Measurements from ENCODE around the gene CC2D2A.

CC2D2A gene

GRCh38 chr4:15443371-15444160, 26.1 kb upstream of the CC2D2A start:
- no peak overlapping the region for H3K4me3 ChIP-seq (ENCODE audit: low read length)
- no peaks in the 10 kb centered on the region for H3K4me1 ChIP-seq (ENCODE audit: control insufficient read depth, insufficient read depth, low read length)
- H3K27me3 ChIP-seq (ENCODE audit: control insufficient read depth, insufficient read depth, low read length): no peaks in the 10 kb centered on the region
- H3K9ac ChIP-seq (ENCODE audit: low read depth, low read length): no peak overlapping the region
- no peaks in the 10 kb centered on the region for H3K36me3 ChIP-seq (ENCODE audit: insufficient read depth, low read length)
- H3K4me2 ChIP-seq (ENCODE audit: low read length): no peak overlapping the region
- no peaks in the 10 kb centered on the region for H3K9me3 ChIP-seq (replicated peaks; ENCODE audit: low read length)

GRCh38 chr4:15444276-15444675, 25.4 kb upstream of the CC2D2A start:
- Histone ChIP-seq H3K4me1 (ENCODE audit: control insufficient read depth, insufficient read depth, low read length) (no peaks in the 10 kb centered on the region), H3K27me3 (ENCODE audit: control insufficient read depth, insufficient read depth, low read length) (no peaks in the 10 kb centered on the region), H3K4me2 (ENCODE audit: low read length) (no peak overlapping the region), H3K4me3 (ENCODE audit: low read length) (no peak overlapping the region), H3K9ac (ENCODE audit: low read depth, low read length) (no peak overlapping the region), H3K36me3 (ENCODE audit: insufficient read depth, low read length) (no peaks in the 10 kb centered on the region), H3K9me3 (replicated peaks; ENCODE audit: low read length) (no peaks in the 10 kb centered on the region)

DNA sequence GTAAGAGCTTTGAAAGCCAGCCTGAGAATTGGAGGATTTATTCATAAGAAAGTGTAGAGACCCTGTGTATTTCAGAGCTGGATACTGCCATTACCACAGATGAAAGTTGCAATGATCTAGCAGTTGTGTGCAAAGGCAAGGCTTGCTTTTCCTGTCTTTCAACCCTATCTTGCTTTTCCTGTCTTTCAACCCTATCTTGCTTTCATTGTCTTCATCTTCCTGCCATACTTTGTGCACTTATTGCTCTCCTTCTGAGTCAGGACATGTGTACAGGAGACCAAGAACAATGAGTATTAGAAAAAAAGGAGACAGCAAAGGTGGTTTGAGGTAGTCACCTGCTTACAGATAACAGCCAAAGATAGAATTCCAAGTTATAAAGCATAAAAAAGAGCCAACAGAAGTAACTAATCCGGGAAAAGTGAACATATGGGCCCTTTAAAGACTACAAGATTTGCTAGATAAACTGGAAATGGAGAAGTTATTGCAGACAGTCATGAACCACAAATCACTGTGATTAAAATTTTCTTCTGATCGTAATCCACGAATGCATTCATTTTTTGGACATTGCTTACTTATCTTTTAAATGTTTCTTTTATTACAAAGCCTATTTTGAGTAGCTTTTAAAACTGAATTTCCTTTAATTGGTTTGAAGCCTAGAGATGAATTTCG, 24.7 kb upstream of the CC2D2A start:
- Histone ChIP-seq H3K36me3 (ENCODE audit: insufficient read depth, low read length) (no peaks in the 10 kb centered on the region), H3K9me3 (replicated peaks; ENCODE audit: low read length) (no peaks in the 10 kb centered on the region), H3K4me3 (ENCODE audit: low read length) (no peak overlapping the region), H3K4me2 (ENCODE audit: low read length) (no peak overlapping the region), H3K27me3 (ENCODE audit: control insufficient read depth, insufficient read depth, low read length) (no peaks in the 10 kb centered on the region), H3K4me1 (ENCODE audit: control insufficient read depth, insufficient read depth, low read length) (no peaks in the 10 kb centered on the region), H3K9ac (ENCODE audit: low read depth, low read length) (no peak overlapping the region)

DNA sequence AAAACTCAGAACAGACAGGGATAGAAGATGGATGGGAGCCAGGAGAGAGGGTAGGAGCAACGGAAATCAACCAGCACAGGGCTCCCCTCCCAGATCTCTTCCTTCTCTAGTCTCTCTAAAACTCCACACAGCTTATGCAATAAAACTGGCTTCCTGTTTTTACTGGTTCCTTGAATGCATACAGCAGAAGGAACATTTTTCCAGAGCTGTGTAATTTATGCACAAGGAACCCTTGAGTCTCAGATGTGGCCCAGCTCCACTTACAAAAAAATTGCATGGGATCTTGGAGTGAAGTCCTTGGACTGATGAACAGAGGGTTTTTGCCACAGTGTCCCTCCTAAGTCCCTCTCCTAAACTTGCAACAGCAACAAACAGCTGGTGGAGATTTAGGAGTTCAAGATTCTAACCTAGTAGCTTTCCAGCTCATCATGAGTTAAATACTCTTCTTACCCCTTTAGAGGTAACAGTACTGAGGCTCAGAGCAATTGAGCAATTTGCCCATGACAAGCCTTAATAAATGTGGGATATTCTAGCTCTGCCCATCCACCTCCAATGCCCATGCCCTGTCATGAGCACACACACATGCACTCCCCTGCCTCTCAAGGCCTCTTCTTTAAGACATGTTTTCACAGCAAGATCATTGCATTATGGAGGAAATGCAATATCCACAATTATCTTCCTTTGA, 18.4 kb upstream of the CC2D2A start:
- peak overlapping the region; percentile 20 for H3K9ac ChIP-seq (ENCODE audit: low read depth, low read length)
- peak overlapping the region; percentile 4 for H3K4me3 ChIP-seq (ENCODE audit: low read length)
- no peaks in the 10 kb centered on the region for H3K9me3 ChIP-seq (replicated peaks; ENCODE audit: low read length)
- peak overlapping the region; percentile 56 for H3K4me2 ChIP-seq (ENCODE audit: low read length)
- peaks cover 35% of the 10 kb centered on the region for H3K4me1 ChIP-seq (ENCODE audit: control insufficient read depth, insufficient read depth, low read length)
- H3K36me3 ChIP-seq (ENCODE audit: insufficient read depth, low read length): no peaks in the 10 kb centered on the region
- no peaks in the 10 kb centered on the region for H3K27me3 ChIP-seq (ENCODE audit: control insufficient read depth, insufficient read depth, low read length)

DNA sequence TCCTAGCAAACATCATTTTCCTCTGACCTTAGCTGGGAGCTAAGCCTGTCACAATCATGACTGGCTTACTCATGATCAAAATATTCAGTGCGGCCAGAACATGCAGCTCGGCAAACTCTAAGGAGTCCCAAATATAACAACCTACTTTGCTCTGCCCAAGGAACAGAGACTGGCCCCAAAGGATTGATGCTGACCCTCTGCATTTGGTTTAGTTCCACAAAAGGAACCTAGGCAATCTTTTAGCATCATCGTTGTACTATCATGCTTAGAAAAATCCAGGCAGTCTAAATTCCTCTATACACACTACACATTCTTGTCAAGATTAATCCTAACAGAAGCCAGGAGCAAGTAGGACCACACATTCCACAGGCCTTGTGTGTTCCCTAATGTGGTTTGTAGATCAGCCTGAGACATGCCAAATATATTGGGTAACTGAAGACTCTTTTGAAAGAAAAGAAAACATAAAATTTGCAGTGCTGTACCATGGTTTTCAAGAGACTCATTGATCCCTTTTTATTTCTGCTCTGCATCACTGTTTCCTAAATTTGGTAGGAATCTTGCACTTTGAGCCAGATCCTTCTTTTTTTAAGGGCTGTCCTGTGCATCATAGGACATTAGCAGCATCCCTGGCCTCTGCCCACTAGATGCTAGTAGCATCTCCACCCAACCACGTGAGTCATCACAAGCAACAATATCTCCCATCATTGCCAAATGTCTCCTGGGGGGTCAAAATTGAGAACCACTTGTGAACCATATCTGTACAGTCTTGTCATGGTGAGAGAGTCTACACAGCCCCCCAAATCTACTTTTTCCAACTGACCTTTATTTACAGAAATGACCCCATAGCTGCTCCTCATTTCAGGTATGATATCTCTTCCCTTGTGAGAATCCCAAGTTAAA, 17.6 kb upstream of the CC2D2A start:
- Histone ChIP-seq H3K9ac (ENCODE audit: low read depth, low read length) (peak overlapping the region; percentile 20), H3K4me3 (ENCODE audit: low read length) (peak overlapping the region; percentile 4), H3K4me1 (ENCODE audit: control insufficient read depth, insufficient read depth, low read length) (peaks cover 35% of the 10 kb centered on the region), H3K4me2 (ENCODE audit: low read length) (peak overlapping the region; percentile 56), H3K36me3 (ENCODE audit: insufficient read depth, low read length) (no peaks in the 10 kb centered on the region), H3K27me3 (ENCODE audit: control insufficient read depth, insufficient read depth, low read length) (no peaks in the 10 kb centered on the region), H3K9me3 (replicated peaks; ENCODE audit: low read length) (no peaks in the 10 kb centered on the region)

- Histone ChIP-seq H3K4me1 (ENCODE audit: control insufficient read depth, insufficient read depth, low read length) (peaks cover 35% of the 10 kb centered on the region), H3K36me3 (ENCODE audit: insufficient read depth, low read length) (no peaks in the 10 kb centered on the region), H3K4me3 (ENCODE audit: low read length) (no peak overlapping the region)
These were observed 14.4 kb upstream of the CC2D2A start for GRCh38 chr4:15455290-15455689.

DNA sequence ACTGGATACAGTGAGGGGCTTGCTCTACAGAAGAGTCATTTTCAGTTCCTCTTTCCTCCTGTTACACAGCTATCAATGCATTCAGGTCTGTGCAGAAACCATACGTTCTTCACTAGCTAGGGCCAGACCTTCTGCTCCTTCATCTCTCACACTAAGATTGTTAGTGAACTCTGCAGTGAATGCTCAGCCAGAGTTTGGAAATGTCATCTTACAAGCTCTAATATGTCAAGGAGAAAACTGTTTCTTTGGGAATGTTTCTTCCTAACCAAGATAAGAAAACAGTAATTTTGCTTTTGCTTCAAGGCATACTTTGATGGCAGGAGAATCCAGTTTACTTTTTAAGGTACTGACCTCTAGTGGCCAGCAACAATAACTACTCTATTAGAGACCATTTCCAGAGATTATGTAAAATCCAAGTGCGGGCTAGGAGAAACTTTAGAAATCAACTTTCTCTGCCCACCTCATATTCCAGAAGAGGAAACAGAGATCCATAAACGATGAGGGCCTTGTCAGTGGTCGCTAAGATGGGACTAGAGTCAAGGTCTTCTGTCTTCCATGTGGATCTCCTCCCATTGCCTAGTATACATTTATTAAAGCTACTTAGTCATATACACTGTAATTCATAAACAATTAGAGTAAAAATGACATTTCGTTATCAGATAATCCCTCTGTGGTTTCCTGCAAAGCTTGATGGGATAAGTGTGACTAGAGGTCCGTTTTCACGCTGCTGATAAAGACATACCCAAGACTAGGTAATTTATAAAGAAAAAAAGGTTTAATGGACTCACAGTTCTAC, 12.1 kb upstream of the CC2D2A start:
- peaks cover 14% of the 10 kb centered on the region for H3K27me3 ChIP-seq (ENCODE audit: control insufficient read depth, insufficient read depth, low read length)
- no peak overlapping the region for H3K4me2 ChIP-seq (ENCODE audit: low read length)
- H3K4me1 ChIP-seq (ENCODE audit: control insufficient read depth, insufficient read depth, low read length): peaks cover 14% of the 10 kb centered on the region
- H3K36me3 ChIP-seq (ENCODE audit: insufficient read depth, low read length): no peaks in the 10 kb centered on the region
- no peak overlapping the region for H3K4me3 ChIP-seq (ENCODE audit: low read length)
- H3K9me3 ChIP-seq (replicated peaks; ENCODE audit: low read length): no peaks in the 10 kb centered on the region
- no peak overlapping the region for H3K9ac ChIP-seq (ENCODE audit: low read depth, low read length)

More at GRCh38 chr4:15455290-15455689, 14.4 kb upstream of the CC2D2A start:
- no peak overlapping the region for H3K4me2 ChIP-seq (ENCODE audit: low read length)
- H3K27me3 ChIP-seq (ENCODE audit: control insufficient read depth, insufficient read depth, low read length): peaks cover 6% of the 10 kb centered on the region
- no peak overlapping the region for H3K9ac ChIP-seq (ENCODE audit: low read depth, low read length)
- no peaks in the 10 kb centered on the region for H3K9me3 ChIP-seq (replicated peaks; ENCODE audit: low read length)

DNA sequence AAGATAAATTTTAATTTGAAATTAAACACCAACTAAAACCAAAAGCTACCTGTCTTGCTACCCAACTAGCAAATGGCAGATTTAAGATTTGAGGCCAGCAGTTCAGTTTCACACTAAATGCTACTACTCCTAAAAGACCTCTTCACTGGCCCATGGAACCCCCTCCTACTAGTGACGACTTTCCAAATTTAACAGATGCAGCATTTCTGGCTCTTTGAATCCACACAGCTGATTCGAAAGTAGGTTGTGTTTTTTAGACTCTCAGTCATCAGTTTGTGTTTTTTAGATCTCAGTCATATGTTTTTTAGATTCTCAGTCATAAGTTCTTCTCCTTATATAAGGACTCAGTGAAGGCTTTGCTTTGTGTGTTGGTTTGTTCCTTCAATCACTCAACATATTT, 11.1 kb upstream of the CC2D2A start:
- no peak overlapping the region for H3K4me3 ChIP-seq (ENCODE audit: low read length)
- H3K9ac ChIP-seq (ENCODE audit: low read depth, low read length): no peak overlapping the region
- no peaks in the 10 kb centered on the region for H3K9me3 ChIP-seq (replicated peaks; ENCODE audit: low read length)
- no peak overlapping the region for H3K4me2 ChIP-seq (ENCODE audit: low read length)
- H3K36me3 ChIP-seq (ENCODE audit: insufficient read depth, low read length): no peaks in the 10 kb centered on the region
- H3K27me3 ChIP-seq (ENCODE audit: control insufficient read depth, insufficient read depth, low read length): peaks cover 14% of the 10 kb centered on the region
- H3K4me1 ChIP-seq (ENCODE audit: control insufficient read depth, insufficient read depth, low read length): peaks cover 10% of the 10 kb centered on the region

DNA sequence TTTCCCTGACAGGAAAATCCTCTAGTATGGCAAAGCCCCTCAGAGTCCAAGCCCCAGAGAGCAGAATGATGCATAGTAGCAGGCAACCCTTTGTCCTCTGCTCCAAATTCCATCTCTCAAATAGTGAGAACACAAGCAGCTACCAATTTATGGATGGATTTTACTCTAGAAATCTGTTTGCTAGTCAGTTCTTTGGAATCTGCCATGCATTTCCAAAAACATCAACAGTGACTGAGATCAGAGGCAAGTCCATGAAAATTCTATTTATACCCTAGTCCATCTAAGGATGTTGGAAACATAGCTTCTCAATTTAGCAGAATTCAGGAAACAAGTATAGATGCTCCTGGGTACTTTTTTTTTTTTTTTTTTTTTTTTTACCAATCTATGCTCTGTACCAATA, 10.0 kb upstream of the CC2D2A start:
- Histone ChIP-seq H3K36me3 (ENCODE audit: insufficient read depth, low read length) (no peaks in the 10 kb centered on the region), H3K27me3 (ENCODE audit: control insufficient read depth, insufficient read depth, low read length) (peaks cover 14% of the 10 kb centered on the region), H3K4me3 (ENCODE audit: low read length) (no peak overlapping the region), H3K9me3 (replicated peaks; ENCODE audit: low read length) (no peaks in the 10 kb centered on the region), H3K4me2 (ENCODE audit: low read length) (no peak overlapping the region), H3K4me1 (ENCODE audit: control insufficient read depth, insufficient read depth, low read length) (peaks cover 10% of the 10 kb centered on the region), H3K9ac (ENCODE audit: low read depth, low read length) (no peak overlapping the region)

- Histone ChIP-seq H3K4me2 (ENCODE audit: low read length) (no peak overlapping the region), H3K9ac (ENCODE audit: low read depth, low read length) (no peak overlapping the region), H3K27me3 (ENCODE audit: control insufficient read depth, insufficient read depth, low read length) (peaks cover 3% of the 10 kb centered on the region), H3K9me3 (replicated peaks; ENCODE audit: low read length) (no peaks in the 10 kb centered on the region), H3K4me3 (ENCODE audit: low read length) (no peak overlapping the region), H3K4me1 (ENCODE audit: control insufficient read depth, insufficient read depth, low read length) (no peaks in the 10 kb centered on the region), H3K36me3 (ENCODE audit: insufficient read depth, low read length) (no peaks in the 10 kb centered on the region)
These were observed 3.1 kb upstream of the CC2D2A start for GRCh38 chr4:15466596-15466995.
